HS-5 (cell line): Measurements from ENCODE around the gene SNAPC1.
"Not testable (repeated sequence)": the region's sequence is repeated elsewhere in the genome, so short reads cannot be mapped to it uniquely, and the experiment has no call there.

Source experiments
- DNase-seq: peaks from one replicate; pipeline ENCODE4 v3.0.0-alpha.2; 2012; ENCODE audit warnings: low read depth

Gene SNAPC1

GRCh38 chr14:61761959-61762786, at the start of gene SNAPC1:
Gene SNAPC1 (plus strand): TSS chr14:61762420. CDS start chr14:61762461, 41 bp downstream.
- DNase-seq: peak; percentile 93

- no peak for DNase-seq
Measured at GRCh38 chr14:61713724-61714437, 48.3 kb upstream of the SNAPC1 start.

- DNase-seq: no peak
Measured at GRCh38 chr14:61716956-61717355, 45.3 kb upstream of the SNAPC1 start.

GRCh38 chr14:61718039-61718438, 44.2 kb upstream of the SNAPC1 start:
- DNase-seq: no peak

- no peak for DNase-seq
Measured at GRCh38 chr14:61719344-61720293, 42.6 kb upstream of the SNAPC1 start.

- no peak for DNase-seq
Measured at GRCh38 chr14:61720294-61720661, 41.9 kb upstream of the SNAPC1 start.

- no peak for DNase-seq
Measured at GRCh38 chr14:61720741-61721140, 41.5 kb upstream of the SNAPC1 start.

GRCh38 chr14:61724133-61724532, 38.1 kb upstream of the SNAPC1 start:
- no peak for DNase-seq

- no peak for DNase-seq
Measured at GRCh38 chr14:61726778-61727658, 35.2 kb upstream of the SNAPC1 start.

GRCh38 chr14:61730756-61731373, 31.4 kb upstream of the SNAPC1 start:
- no peak for DNase-seq

- DNase-seq: no peak
Measured at GRCh38 chr14:61733972-61734371, 28.2 kb upstream of the SNAPC1 start.

GRCh38 chr14:61736751-61737150, 25.5 kb upstream of the SNAPC1 start:
- DNase-seq: no peak

GRCh38 chr14:61737915-61738314, 24.3 kb upstream of the SNAPC1 start:
- no peak for DNase-seq

GRCh38 chr14:61739133-61739532, 23.1 kb upstream of the SNAPC1 start:
- no peak for DNase-seq

- no peak for DNase-seq
Measured at GRCh38 chr14:61742371-61742770, 19.8 kb upstream of the SNAPC1 start.

GRCh38 chr14:61744238-61744637, 18.0 kb upstream of the SNAPC1 start:
- no peak for DNase-seq

- not testable (repeated sequence) for DNase-seq
Measured at GRCh38 chr14:61746346-61746745, 15.9 kb upstream of the SNAPC1 start.

- no peak for DNase-seq
Measured at GRCh38 chr14:61746881-61747280, 15.3 kb upstream of the SNAPC1 start.

GRCh38 chr14:61747342-61747741, 14.9 kb upstream of the SNAPC1 start:
- DNase-seq: no peak

- no peak for DNase-seq
Measured at GRCh38 chr14:61749264-61749663, 13.0 kb upstream of the SNAPC1 start.

- no peak for DNase-seq
Measured at GRCh38 chr14:61749867-61750266, 12.4 kb upstream of the SNAPC1 start.
